HFFc6 (cell line): Measurements from ENCODE around the gene TMEM212. TPM values are rescaled to one million over a fixed set of nuclear protein-coding genes. Genes with fewer than 3 reads are reported as not detected.
A peak's percentile ranks its signal among the peaks of the same experiment; 100 is the strongest.

Experiments
- DNase-seq: peaks from one replicate; pipeline ENCODE4 v3.0.0-alpha.2; 2018
- H3K27ac Mint-ChIP-seq: 2 replicates; pipeline ENCODE4 v1.8.0; 2020; ENCODE audit warnings: mild to moderate bottlenecking, mixed read lengths
- H3K27me3 Mint-ChIP-seq: 2 replicates; pipeline ENCODE4 v1.8.0; 2021; ENCODE audit warnings: mild to moderate bottlenecking, moderate library complexity, mixed read lengths; ENCODE audit not compliant: insufficient read depth
- H3K36me3 Mint-ChIP-seq: 2 replicates; pipeline ENCODE4 v1.8.0; 2021; ENCODE audit warnings: low read depth, mixed read lengths
- H3K4me1 Mint-ChIP-seq: 2 replicates; pipeline ENCODE4 v1.8.0; 2020; ENCODE audit warnings: low read depth, mixed read lengths
- H3K4me3 Mint-ChIP-seq: 2 replicates; pipeline ENCODE4 v1.8.0; 2020; ENCODE audit warnings: mild to moderate bottlenecking, moderate library complexity, mixed read lengths
- H3K9me3 Mint-ChIP-seq: 2 replicates; pipeline ENCODE4 v1.8.0; 2020; ENCODE audit warnings: mild to moderate bottlenecking, mixed read lengths
- total RNA-seq, 6 experiments: library from RNA; stranded (reverse); fragmentation: NEBNext Ultra II Directional; extraction: Animal tissue kit (Norgen Biotek cat#: 25700); gene quantifications; 2 replicates in 1 of 6; 3 replicates in 5 of 6; pipeline ENCODE4 v1.2.3, GENCODE V29; 2021
- TF ChIP-seq, protein P1 (sequence below): fragments of 200-600 bp; sonication (generic); IDR thresholded peaks from 2 replicates; pipeline ENCODE4 v1.5.0; 2021; ENCODE audit warnings: antibody characterized with exemption, mild to moderate bottlenecking

Gene TMEM212
- total RNA-seq, 6 experiments from 2014 or later = not detected

GRCh38 chr3:171836855-171837254, 6.3 kb upstream of the TMEM212 start:
- no peak for DNase-seq
- no peak overlapping the region for H3K4me3 Mint-ChIP-seq

GRCh38 chr3:171837698-171838097, 5.5 kb upstream of the TMEM212 start:
- DNase-seq = no peak
- TF ChIP-seq, protein P1, sequence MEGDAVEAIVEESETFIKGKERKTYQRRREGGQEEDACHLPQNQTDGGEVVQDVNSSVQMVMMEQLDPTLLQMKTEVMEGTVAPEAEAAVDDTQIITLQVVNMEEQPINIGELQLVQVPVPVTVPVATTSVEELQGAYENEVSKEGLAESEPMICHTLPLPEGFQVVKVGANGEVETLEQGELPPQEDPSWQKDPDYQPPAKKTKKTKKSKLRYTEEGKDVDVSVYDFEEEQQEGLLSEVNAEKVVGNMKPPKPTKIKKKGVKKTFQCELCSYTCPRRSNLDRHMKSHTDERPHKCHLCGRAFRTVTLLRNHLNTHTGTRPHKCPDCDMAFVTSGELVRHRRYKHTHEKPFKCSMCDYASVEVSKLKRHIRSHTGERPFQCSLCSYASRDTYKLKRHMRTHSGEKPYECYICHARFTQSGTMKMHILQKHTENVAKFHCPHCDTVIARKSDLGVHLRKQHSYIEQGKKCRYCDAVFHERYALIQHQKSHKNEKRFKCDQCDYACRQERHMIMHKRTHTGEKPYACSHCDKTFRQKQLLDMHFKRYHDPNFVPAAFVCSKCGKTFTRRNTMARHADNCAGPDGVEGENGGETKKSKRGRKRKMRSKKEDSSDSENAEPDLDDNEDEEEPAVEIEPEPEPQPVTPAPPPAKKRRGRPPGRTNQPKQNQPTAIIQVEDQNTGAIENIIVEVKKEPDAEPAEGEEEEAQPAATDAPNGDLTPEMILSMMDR = no peak
- H3K36me3 Mint-ChIP-seq = no peaks in the 10 kb centered on the region
- H3K9me3 Mint-ChIP-seq = no peaks in the 10 kb centered on the region
- H3K27me3 Mint-ChIP-seq = no peaks in the 10 kb centered on the region
- peak overlapping the region; percentile 86 for H3K27ac Mint-ChIP-seq
- H3K4me3 Mint-ChIP-seq = peak overlapping the region; percentile 86
- H3K4me1 Mint-ChIP-seq = peaks cover 48% of the 10 kb centered on the region

More at GRCh38 chr3:171836855-171837254, 6.3 kb upstream of the TMEM212 start:
- Mint-ChIP-seq H3K27ac (no peak overlapping the region), H3K27me3 (no peaks in the 10 kb centered on the region), H3K36me3 (no peaks in the 10 kb centered on the region), H3K9me3 (no peaks in the 10 kb centered on the region), H3K4me1 (peaks cover 53% of the 10 kb centered on the region)
- TF ChIP-seq, protein P1 = no peak

DNA sequence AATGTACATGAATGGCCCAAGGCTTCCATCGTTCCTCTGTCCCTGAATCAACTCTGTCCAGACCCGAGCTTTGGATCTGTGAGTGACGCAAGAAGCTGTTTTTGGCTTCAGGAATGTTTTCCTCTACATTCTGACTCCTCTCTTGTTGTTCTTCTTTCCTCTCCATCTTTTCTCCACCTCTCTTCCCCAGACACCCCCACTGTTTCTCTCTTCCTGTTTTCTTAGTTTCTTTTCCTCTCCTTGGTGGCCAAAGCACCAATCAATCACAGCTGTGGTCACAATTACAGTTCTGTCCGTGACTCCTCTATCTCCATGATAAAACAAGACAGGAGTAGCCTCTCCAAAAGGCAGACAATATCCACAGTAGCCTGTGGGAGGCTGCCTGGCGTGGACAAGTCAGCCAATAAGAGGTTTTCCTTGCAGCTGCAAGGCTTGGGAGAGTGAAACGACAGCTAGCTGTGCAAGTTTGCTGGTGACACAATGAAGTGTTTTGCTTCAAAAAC, 4.9 kb upstream of the TMEM212 start:
- H3K4me3 Mint-ChIP-seq = peak overlapping the region; percentile 86
- no peaks in the 10 kb centered on the region for H3K9me3 Mint-ChIP-seq
- TF ChIP-seq, protein P1 = peak; percentile 24
- no peaks in the 10 kb centered on the region for H3K36me3 Mint-ChIP-seq
- peaks cover 47% of the 10 kb centered on the region for H3K4me1 Mint-ChIP-seq
- no peaks in the 10 kb centered on the region for H3K27me3 Mint-ChIP-seq
- DNase-seq = peak; percentile 73
- peak overlapping the region; percentile 86 for H3K27ac Mint-ChIP-seq

GRCh38 chr3:171839270-171839669, 3.9 kb upstream of the TMEM212 start:
- no peak overlapping the region for H3K4me3 Mint-ChIP-seq
- TF ChIP-seq, protein P1 = no peak
- DNase-seq = no peak
- H3K4me1 Mint-ChIP-seq = peaks cover 37% of the 10 kb centered on the region
- no peaks in the 10 kb centered on the region for H3K9me3 Mint-ChIP-seq
- H3K27ac Mint-ChIP-seq = no peak overlapping the region
- H3K27me3 Mint-ChIP-seq = no peaks in the 10 kb centered on the region
- no peaks in the 10 kb centered on the region for H3K36me3 Mint-ChIP-seq

DNA sequence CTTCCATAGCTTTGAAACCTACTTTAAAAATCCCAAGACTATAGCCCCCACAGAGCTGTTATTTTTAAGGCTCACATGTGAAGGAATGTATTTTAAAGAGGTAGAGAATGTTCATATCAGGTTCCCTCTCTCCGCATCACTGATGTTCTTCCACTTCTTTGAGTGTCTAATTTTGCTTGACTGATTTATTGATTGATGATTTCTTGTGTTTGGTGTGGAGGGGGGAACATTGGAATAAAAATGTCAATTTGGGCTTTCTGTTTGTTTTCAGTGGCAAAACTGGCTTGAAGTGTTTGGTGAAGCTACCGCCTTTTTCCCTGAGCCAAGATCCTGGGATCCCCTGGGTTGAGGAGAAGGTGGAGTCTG, 2.7 kb upstream of the TMEM212 start:
- H3K4me1 Mint-ChIP-seq = peaks cover 39% of the 10 kb centered on the region
- H3K4me3 Mint-ChIP-seq = no peak overlapping the region
- no peaks in the 10 kb centered on the region for H3K36me3 Mint-ChIP-seq
- H3K9me3 Mint-ChIP-seq = no peaks in the 10 kb centered on the region
- TF ChIP-seq, protein P1 = no peak
- no peak for DNase-seq
- no peak overlapping the region for H3K27ac Mint-ChIP-seq
- no peaks in the 10 kb centered on the region for H3K27me3 Mint-ChIP-seq
